ENCODE measurements around the gene STRN.
"Not testable (repeated sequence)": the region's sequence is repeated elsewhere in the genome, so short reads cannot be mapped to it uniquely, and the experiment has no call there.

The STRN gene

DNA sequence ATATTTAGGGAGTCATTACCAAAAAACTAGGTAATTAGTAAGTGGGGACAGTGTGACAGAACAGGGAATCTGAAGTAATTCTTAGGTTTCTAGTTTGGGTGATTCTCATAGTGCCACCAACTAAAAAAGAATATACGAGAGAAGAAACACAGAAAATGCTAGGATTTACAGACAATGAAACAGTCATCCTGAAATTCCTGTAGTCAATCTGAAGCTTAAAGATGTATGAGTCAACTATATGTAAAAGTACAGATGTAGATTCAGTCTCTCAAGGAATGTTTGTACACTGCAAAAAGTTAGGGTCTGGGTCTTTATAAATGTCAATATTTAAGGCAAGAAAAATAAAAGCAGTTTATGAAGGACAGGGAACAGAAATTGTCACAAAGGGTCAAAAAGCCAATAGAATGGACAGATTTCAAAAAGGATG is 107.0 kb downstream of the STRN start:
- no peaks in the 10 kb centered on the region for H3K9me3 Mint-ChIP-seq
- H3K27me3 Mint-ChIP-seq (ENCODE audit: low read depth) = no peaks in the 10 kb centered on the region
- peaks cover 31% of the 10 kb centered on the region for H3K36me3 Mint-ChIP-seq (ENCODE audit: low read depth)
- peaks cover 13% of the 10 kb centered on the region for H3K4me1 Mint-ChIP-seq (ENCODE audit: low read depth)
- H3K27ac Mint-ChIP-seq = no peak overlapping the region
- H3K4me3 Mint-ChIP-seq = no peak overlapping the region

- Mint-ChIP-seq H3K4me3 (no peak overlapping the region), H3K27ac (no peak overlapping the region), H3K27me3 (ENCODE audit: low read depth) (no peaks in the 10 kb centered on the region), H3K9me3 (no peaks in the 10 kb centered on the region), H3K36me3 (ENCODE audit: low read depth) (peaks cover 30% of the 10 kb centered on the region), H3K4me1 (ENCODE audit: low read depth) (peaks cover 13% of the 10 kb centered on the region)
Measured at GRCh38 chr2:36858551-36859365, 107.6 kb downstream of the STRN start.

DNA sequence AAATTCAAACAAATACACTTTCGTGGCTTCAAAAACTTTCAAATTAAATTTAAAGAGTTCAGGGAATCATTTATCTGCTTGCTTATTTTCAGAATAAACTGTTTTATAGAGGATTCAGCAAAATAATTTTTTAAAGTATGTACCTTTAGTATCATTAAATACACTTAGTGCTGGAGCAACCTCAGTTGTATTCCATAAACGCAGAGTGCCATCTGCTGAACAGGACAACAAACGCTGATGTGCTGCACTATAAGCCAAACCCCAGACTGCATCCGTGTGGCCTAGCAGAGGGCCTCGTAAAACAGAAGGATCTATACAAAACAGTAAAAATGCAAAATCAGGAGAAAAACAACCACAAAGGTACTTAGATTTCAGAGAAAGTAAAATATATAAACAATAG is 108.6 kb downstream of the STRN start:
- Mint-ChIP-seq H3K4me1 (ENCODE audit: low read depth) (peaks cover 13% of the 10 kb centered on the region), H3K4me3 (no peak overlapping the region), H3K27ac (no peak overlapping the region), H3K27me3 (ENCODE audit: low read depth) (no peaks in the 10 kb centered on the region), H3K36me3 (ENCODE audit: low read depth) (peaks cover 21% of the 10 kb centered on the region), H3K9me3 (no peaks in the 10 kb centered on the region)

DNA sequence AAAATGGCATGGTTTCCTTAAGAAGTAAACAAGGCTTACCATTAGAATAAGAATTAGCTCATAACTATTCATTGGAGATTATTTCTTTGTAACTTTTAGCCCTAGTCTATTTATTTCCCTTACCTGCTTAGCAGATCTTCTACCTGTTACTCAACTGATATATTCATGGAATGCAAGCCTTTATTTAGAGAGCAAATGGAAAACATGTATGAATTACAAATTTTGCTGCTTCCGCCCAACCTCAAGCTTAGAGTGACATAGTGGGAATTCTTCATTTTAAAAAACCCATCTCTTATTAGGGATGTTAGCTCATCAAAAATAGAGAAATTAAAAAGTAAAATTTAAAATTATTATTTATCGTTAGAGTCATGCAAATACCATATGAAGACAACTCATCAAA is 110.9 kb downstream of the STRN start:
- no peaks in the 10 kb centered on the region for H3K9me3 Mint-ChIP-seq

DNA sequence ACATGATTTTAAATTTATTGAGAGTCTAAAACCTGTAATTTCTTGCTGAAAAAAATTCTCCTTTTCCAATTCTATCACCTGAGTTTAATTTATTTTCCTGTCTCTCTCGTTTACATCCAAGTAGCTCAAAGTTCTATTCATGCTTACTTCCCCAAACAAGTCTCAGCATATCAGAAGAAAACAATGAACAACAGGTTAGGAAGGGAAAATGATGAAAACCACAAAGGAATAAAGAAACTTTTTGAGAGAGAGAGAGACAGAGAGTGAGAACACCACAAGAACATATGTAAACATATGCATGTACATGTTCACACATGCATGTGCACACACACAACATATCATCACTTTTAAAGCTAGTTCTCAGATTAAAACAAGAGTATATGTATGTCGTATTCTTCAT is 112.1 kb downstream of the STRN start:
- Mint-ChIP-seq H3K27ac (no peak overlapping the region), H3K9me3 (no peaks in the 10 kb centered on the region), H3K4me1 (ENCODE audit: low read depth) (peaks cover 7% of the 10 kb centered on the region), H3K36me3 (ENCODE audit: low read depth) (peaks cover 26% of the 10 kb centered on the region), H3K27me3 (ENCODE audit: low read depth) (no peaks in the 10 kb centered on the region), H3K4me3 (no peak overlapping the region)

More for the DNA sequence above, 110.9 kb downstream of the STRN start:
- Mint-ChIP-seq H3K27ac (no peak overlapping the region), H3K27me3 (ENCODE audit: low read depth) (no peaks in the 10 kb centered on the region), H3K4me3 (no peak overlapping the region), H3K36me3 (ENCODE audit: low read depth) (peaks cover 26% of the 10 kb centered on the region), H3K4me1 (ENCODE audit: low read depth) (peaks cover 13% of the 10 kb centered on the region)

DNA sequence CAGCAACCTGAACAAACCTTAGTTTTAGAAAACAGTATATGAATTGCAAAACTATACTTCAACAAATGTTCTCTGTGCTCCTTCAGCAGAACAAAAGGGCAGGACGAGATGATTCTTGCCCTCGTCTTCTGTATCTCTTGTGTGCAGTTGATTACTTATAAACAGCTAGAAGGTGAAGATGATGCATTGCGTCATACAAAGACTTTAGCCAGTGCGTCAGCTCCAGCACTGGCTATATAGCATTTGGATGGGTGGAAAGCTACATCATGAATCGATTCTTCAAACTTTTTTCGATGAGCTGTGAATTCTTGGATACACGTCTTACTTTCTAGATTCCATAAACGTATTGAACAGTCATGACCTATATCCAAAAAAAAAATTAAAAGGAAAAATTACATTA is 117.1 kb downstream of the STRN start:
- H3K4me3 Mint-ChIP-seq = no peak overlapping the region
- peaks cover 35% of the 10 kb centered on the region for H3K36me3 Mint-ChIP-seq (ENCODE audit: low read depth)
- no peaks in the 10 kb centered on the region for H3K9me3 Mint-ChIP-seq
- H3K27me3 Mint-ChIP-seq (ENCODE audit: low read depth) = no peaks in the 10 kb centered on the region
- no peak overlapping the region for H3K27ac Mint-ChIP-seq
- H3K4me1 Mint-ChIP-seq (ENCODE audit: low read depth) = no peaks in the 10 kb centered on the region

DNA sequence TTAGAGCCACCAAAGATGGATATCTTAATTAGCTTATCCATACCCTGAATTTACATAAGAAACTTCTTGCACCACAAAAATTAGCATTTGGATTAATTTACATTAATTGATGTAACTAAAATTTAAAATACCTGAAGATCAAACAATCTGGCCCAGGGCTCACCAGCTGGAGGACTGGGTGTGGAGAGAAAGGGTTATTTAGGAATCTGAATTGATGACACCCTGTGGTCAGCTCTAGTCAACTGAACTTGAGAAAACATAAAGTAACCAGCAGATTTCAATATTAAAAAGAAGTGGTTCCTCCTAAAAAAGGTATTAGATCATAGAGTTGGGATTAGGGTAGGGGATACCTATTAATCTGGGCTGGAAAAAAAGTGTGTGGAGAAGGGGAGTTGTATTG is 122.5 kb downstream of the STRN start:
- Mint-ChIP-seq H3K36me3 (ENCODE audit: low read depth) (peaks cover 15% of the 10 kb centered on the region), H3K4me1 (ENCODE audit: low read depth) (no peaks in the 10 kb centered on the region), H3K27me3 (ENCODE audit: low read depth) (no peaks in the 10 kb centered on the region), H3K4me3 (no peak overlapping the region), H3K27ac (no peak overlapping the region), H3K9me3 (no peaks in the 10 kb centered on the region)

DNA sequence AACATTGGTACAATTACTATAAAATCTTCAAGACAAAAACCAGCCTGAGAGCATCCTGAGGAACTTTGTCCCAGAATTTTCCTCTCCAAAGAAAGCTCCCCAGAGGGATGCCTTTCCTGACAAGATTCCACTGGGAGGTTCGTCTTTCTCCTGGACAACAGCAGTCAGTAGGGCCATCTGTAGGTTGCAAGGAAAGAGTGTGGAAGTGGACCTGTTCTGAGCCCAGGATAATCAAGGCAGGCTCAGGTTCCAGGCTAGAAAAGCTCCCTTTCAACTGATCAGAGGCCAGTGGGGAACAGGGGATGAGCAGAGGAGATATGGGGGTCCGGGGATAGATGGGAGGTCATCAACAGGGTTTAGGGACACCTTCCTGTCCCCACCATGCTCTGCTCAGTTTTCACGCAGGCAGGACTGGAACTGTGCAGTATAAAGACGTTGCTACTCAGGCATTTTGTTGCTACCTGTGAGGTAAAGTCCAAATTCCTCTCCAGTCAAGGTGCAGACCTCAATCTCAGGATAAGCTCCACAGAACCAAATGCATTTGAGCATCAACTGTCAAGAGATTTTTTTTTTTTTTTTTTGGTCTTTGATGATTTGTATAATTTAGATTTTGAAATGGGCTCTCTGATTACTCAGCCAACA is 126.2 kb downstream of the STRN start:
- no peak overlapping the region for H3K4me3 Mint-ChIP-seq
- no peaks in the 10 kb centered on the region for H3K27me3 Mint-ChIP-seq (ENCODE audit: low read depth)
- peaks cover 4% of the 10 kb centered on the region for H3K4me1 Mint-ChIP-seq (ENCODE audit: low read depth)
- H3K9me3 Mint-ChIP-seq = no peaks in the 10 kb centered on the region
- no peak overlapping the region for H3K27ac Mint-ChIP-seq
- H3K36me3 Mint-ChIP-seq (ENCODE audit: low read depth) = no peaks in the 10 kb centered on the region

GRCh38 chr2:36834731-36835524 is 131.4 kb downstream of the STRN start:
- Mint-ChIP-seq H3K27ac (peak overlapping the region; percentile 8), H3K4me1 (ENCODE audit: low read depth) (peaks cover 7% of the 10 kb centered on the region), H3K36me3 (ENCODE audit: low read depth) (no peaks in the 10 kb centered on the region), H3K27me3 (ENCODE audit: low read depth) (no peaks in the 10 kb centered on the region), H3K4me3 (no peak overlapping the region), H3K9me3 (no peaks in the 10 kb centered on the region)

- H3K9me3 Mint-ChIP-seq = no peaks in the 10 kb centered on the region
- no peak overlapping the region for H3K27ac Mint-ChIP-seq
- no peaks in the 10 kb centered on the region for H3K27me3 Mint-ChIP-seq (ENCODE audit: low read depth)
Measured at GRCh38 chr2:36834203-36834602, 132.1 kb downstream of the STRN start.

DNA sequence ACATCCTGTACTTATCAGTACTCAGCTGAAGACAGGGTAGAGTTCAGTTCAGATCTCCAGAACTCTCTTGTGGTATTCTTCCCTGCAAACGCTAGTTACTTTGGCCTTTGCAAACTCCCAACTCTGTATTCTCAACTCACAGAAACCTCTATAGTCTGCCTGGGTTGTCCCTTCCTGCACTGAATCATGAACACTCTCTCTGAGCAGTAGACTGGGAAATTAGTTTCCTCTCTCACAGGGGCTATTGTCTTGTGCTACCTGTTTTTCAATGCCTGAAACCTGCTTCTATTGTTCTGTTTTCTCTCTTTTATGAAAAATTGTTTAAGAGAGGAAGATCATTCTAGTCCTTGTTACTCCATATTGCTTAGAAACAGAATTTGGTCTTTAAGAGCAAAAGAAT is 135.2 kb downstream of the STRN start:
- Mint-ChIP-seq H3K36me3 (ENCODE audit: low read depth) (no peaks in the 10 kb centered on the region), H3K27ac (no peak overlapping the region), H3K27me3 (ENCODE audit: low read depth) (peaks cover 6% of the 10 kb centered on the region), H3K4me3 (no peak overlapping the region), H3K9me3 (no peaks in the 10 kb centered on the region), H3K4me1 (ENCODE audit: low read depth) (peaks cover 7% of the 10 kb centered on the region)

More at GRCh38 chr2:36834203-36834602, 132.1 kb downstream of the STRN start:
- peaks cover 7% of the 10 kb centered on the region for H3K4me1 Mint-ChIP-seq (ENCODE audit: low read depth)
- no peaks in the 10 kb centered on the region for H3K36me3 Mint-ChIP-seq (ENCODE audit: low read depth)
- no peak overlapping the region for H3K4me3 Mint-ChIP-seq

DNA sequence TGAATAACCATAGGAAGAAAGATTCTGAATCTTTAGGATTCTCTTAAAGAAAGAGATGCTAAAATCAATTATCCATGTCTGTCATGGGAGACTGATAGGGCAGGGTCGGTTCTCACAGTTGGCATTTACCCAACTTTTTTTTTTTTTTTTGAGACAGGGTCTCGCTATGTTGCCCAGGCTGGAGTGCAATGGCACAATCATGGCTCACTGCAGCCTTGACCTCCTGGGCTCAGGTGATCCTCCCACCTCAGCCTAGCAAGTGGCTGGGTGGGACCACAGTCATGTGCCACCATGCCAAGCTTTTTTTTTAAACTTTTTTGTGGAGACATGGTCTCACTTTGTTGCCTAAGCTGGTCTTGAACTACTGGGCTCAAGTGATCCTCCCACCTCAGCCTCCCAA is 141.7 kb downstream of the STRN start:
- not testable (repeated sequence) for H3K4me1 Mint-ChIP-seq (ENCODE audit: low read depth)

GRCh38 chr2:36824273-36824672 is 142.1 kb downstream of the STRN start:
- Mint-ChIP-seq H3K36me3 (ENCODE audit: low read depth) (no peaks in the 10 kb centered on the region), H3K27ac (no peak overlapping the region), H3K4me1 (ENCODE audit: low read depth) (no peaks in the 10 kb centered on the region), H3K9me3 (no peaks in the 10 kb centered on the region), H3K4me3 (no peak overlapping the region), H3K27me3 (ENCODE audit: low read depth) (peaks cover 6% of the 10 kb centered on the region)

More for the DNA sequence above, 141.7 kb downstream of the STRN start:
- H3K36me3 Mint-ChIP-seq (ENCODE audit: low read depth); H3K27me3 Mint-ChIP-seq (ENCODE audit: low read depth); H3K9me3 Mint-ChIP-seq; H3K27ac Mint-ChIP-seq; H3K4me3 Mint-ChIP-seq: not testable (repeated sequence)

GRCh38 chr2:36823862-36824261 is 142.5 kb downstream of the STRN start:
- Mint-ChIP-seq H3K4me3 (no peak overlapping the region), H3K4me1 (ENCODE audit: low read depth) (no peaks in the 10 kb centered on the region), H3K27me3 (ENCODE audit: low read depth) (peaks cover 6% of the 10 kb centered on the region), H3K27ac (no peak overlapping the region), H3K36me3 (ENCODE audit: low read depth) (no peaks in the 10 kb centered on the region), H3K9me3 (no peaks in the 10 kb centered on the region)

Measured in T-helper 1 cell treated with Interleukin-12 subunit alpha and Interleukin-12 subunit beta and Interleukin-4 antibody, amounts not matched to agents 30 μg/mL and 1 μg/mL, for 36 hours (primary cell).